ENCODE measurements around the gene GATAD2B. TPM values are rescaled to one million over a fixed set of nuclear protein-coding genes. Genes with fewer than 3 reads are reported as not detected.

GATAD2B gene
- total RNA-seq, 1 donor from 2014 or later: 48.4 TPM

- peaks cover 9% of the 10 kb centered on the region for H3K4me1 ChIP-seq (ENCODE audit: insufficient read depth, low read length)
- H3K9me3 ChIP-seq (ENCODE audit: insufficient read depth, low read depth, low read length): no peaks in the 10 kb centered on the region
- no peaks in the 10 kb centered on the region for H3K27me3 ChIP-seq (ENCODE audit: insufficient read depth, low read length)
- no peak overlapping the region for H2AFZ ChIP-seq (ENCODE audit: low read depth, low read length)
- Mint-ChIP-seq H3K4me3 (ENCODE audit: unreplicated experiment) (peak overlapping the region; percentile 90), H3K4me1 (ENCODE audit: low read depth, unreplicated experiment) (peaks cover 6% of the 10 kb centered on the region), H3K27ac (ENCODE audit: unreplicated experiment) (peak overlapping the region; percentile 34), H3K9me3 (ENCODE audit: unreplicated experiment) (no peaks in the 10 kb centered on the region), H3K27me3 (ENCODE audit: low read depth, unreplicated experiment) (no peaks in the 10 kb centered on the region), H3K36me3 (ENCODE audit: low read depth, unreplicated experiment) (peaks cover 13% of the 10 kb centered on the region)
- no peak overlapping the region for H3K4me3 ChIP-seq (ENCODE audit: insufficient read depth, low read depth, low read length)
- H3K9ac ChIP-seq (ENCODE audit: low read length): peak overlapping the region; percentile 85
- H3K4me2 ChIP-seq (ENCODE audit: low read length): no peak overlapping the region
- H3K27ac ChIP-seq (ENCODE audit: low read depth, low read length): no peak overlapping the region
- no peaks in the 10 kb centered on the region for H4K20me1 ChIP-seq (ENCODE audit: insufficient read depth, low read length)
- H3K36me3 ChIP-seq (ENCODE audit: insufficient read depth, low read length): peaks cover 6% of the 10 kb centered on the region
- DNase-seq (ENCODE audit: low read depth) (no peak), FAIRE-seq (no peak)
- TF ChIP-seq EZH2 (IDR thresholded peaks at IDR 0.05; ENCODE audit: insufficient read depth, low read length) (no peak), CTCF (IDR thresholded peaks at IDR 0.05; ENCODE audit: insufficient read depth, low read depth, low read length) (no peak)
- H3K79me2 ChIP-seq (ENCODE audit: insufficient read depth, low read length): peaks cover 26% of the 10 kb centered on the region
These were observed 21.4 kb upstream of the GATAD2B start for GRCh38 chr1:153944005-153944826.

DNA sequence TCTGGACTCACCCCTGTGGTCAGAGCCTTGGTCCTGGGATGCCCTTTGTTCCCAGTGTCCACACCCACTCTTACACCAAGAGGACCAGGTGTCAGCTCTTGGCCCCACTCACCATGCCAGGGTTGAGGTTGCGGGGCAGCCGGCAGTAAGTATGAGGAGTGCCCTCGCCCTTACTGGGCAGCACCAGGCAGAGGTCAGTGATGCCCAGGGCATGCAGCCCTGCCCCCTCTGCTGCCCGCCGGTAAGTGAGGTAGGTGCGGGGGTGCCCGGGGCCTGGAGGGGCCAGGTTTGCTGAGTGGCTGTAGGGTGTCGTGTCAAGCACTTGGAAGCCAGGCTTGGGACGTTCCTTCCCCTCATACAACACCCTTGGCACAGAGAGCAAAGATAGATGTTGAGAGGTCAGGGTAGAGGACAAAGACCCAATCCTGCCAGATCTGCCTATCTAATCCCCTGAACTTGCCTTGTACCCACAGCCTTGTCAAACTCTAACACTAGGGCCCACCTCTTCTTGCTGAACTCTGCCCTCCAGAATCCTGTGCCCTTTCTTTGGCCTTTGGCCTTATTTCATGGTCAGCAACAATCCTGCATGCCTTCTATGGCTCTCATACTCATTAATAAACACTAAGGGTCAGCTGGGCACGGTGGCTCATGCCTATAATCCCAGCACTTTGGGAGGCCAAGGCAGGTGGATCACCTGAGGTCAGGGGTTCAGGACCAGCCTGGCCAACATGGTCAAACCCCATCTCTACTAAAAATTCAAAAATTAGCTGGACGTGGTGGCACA, 20.2 kb upstream of the GATAD2B start:
- no peaks in the 10 kb centered on the region for H3K9me3 ChIP-seq (ENCODE audit: insufficient read depth, low read depth, low read length)
- no peak overlapping the region for H2AFZ ChIP-seq (ENCODE audit: low read depth, low read length)
- no peak overlapping the region for H3K9ac ChIP-seq (ENCODE audit: low read length)
- H3K27ac ChIP-seq (ENCODE audit: low read depth, low read length): no peak overlapping the region
- no peaks in the 10 kb centered on the region for H3K27me3 ChIP-seq (ENCODE audit: insufficient read depth, low read length)
- H3K4me3 ChIP-seq (ENCODE audit: insufficient read depth, low read depth, low read length): no peak overlapping the region
- H3K79me2 ChIP-seq (ENCODE audit: insufficient read depth, low read length): peaks cover 26% of the 10 kb centered on the region
- TF ChIP-seq CTCF (IDR thresholded peaks at IDR 0.05; ENCODE audit: insufficient read depth, low read depth, low read length): no peak
- TF ChIP-seq EZH2 (IDR thresholded peaks at IDR 0.05; ENCODE audit: insufficient read depth, low read length): no peak
- Mint-ChIP-seq H3K4me3 (ENCODE audit: unreplicated experiment) (no peak overlapping the region), H3K36me3 (ENCODE audit: low read depth, unreplicated experiment) (peaks cover 14% of the 10 kb centered on the region), H3K9me3 (ENCODE audit: unreplicated experiment) (no peaks in the 10 kb centered on the region), H3K27ac (ENCODE audit: unreplicated experiment) (no peak overlapping the region), H3K27me3 (ENCODE audit: low read depth, unreplicated experiment) (no peaks in the 10 kb centered on the region), H3K4me1 (ENCODE audit: low read depth, unreplicated experiment) (peaks cover 6% of the 10 kb centered on the region)
- H3K36me3 ChIP-seq (ENCODE audit: insufficient read depth, low read length): peaks cover 5% of the 10 kb centered on the region
- no peaks in the 10 kb centered on the region for H4K20me1 ChIP-seq (ENCODE audit: insufficient read depth, low read length)
- H3K4me2 ChIP-seq (ENCODE audit: low read length): no peak overlapping the region
- DNase-seq (ENCODE audit: low read depth) (no peak), FAIRE-seq (no peak)
- H3K4me1 ChIP-seq (ENCODE audit: insufficient read depth, low read length): peaks cover 9% of the 10 kb centered on the region

Measured in astrocyte (in vitro differentiated cells and primary cell).